K562 (cell line): ENCODE results near the gene FOXN1.

Experiments
- ARID3A ChIP-seq: IDR thresholded peaks from 2 replicates; pipeline ENCODE4 v1.6.1; 2012; ENCODE audit warnings: low read depth, low read length, improper control_type of control experiment, borderline replicate concordance
- ATF3 ChIP-seq, 2 experiments: fragments of 450-650 bp in 1 of 2; sonication (generic) in 1 of 2; formaldehyde crosslinking in 1 of 2; IDR thresholded peaks in 1 of 2; conservative IDR thresholded peaks in 1 of 2; 2 replicates each; pipeline versions ENCODE4 v1.6.1 to v1.8.1; 2016 to 2023; ENCODE audit warnings: mild to moderate bottlenecking in 2 of 2, moderate library complexity in 2 of 2, inconsistent platforms in 1 of 2, missing genetic modification reagents in 1 of 2
- ETV5 ChIP-seq: sonication (generic); formaldehyde crosslinking; IDR thresholded peaks from 2 replicates; pipeline ENCODE4 v1.4.0; 2020; ENCODE audit warnings: low read depth, mild to moderate bottlenecking, missing genetic modification reagents
- HCFC1 ChIP-seq: IDR thresholded peaks from 2 replicates; pipeline ENCODE4 v1.6.1; 2012; ENCODE audit warnings: low read depth, low read length, improper control_type of control experiment
- POLR2A ChIP-seq: fragments of 450-650 bp; conservative IDR thresholded peaks from 2 replicates; pipeline ENCODE4 v1.6.1; 2016
- TF ChIP-seq, protein P1 (sequence below): fragments of 450-650 bp; IDR thresholded peaks from 2 replicates; pipeline ENCODE4 v1.6.1; 2018; ENCODE audit not compliant: partially characterized antibody

DNA sequence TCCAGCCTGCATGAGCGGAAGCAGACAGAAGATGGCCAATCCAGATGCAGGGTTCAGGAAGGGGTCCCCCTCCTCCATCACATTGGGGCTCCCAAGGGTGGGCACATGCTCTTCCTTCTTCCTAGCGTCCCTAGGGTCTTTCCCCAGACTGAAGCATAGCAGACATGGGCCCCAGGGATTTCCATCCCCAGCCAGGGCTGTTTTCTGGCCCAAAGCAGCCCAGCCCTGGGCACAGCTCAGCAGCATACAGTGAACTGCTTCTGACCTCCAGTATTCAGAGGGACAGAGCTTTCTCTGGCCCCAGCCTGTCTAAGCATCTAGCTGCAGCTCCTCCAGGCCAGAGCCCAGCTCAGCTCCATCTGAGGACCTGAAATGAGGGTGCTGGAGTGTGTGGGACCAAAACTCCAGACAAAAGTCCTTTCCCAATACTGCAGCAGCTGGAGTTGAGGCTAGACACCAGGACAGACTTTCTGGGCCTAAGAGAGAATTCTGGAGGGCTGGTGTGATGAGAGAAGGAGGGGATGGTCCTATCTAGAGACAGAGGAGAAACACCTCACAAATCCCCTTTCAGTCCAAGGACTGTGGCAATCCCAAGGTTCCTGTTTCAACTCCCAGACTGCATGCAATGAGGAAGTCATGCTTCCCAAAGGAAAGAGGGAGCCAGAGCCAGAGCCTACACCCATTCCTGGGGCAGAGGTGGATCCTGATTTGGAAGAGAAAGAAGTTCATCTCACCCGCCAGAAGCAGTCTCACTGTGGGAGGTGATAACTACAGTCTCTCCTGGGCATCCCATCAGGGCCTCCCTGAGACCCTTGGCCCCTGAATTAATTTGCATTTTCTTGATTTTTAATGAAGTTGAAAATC is 4.5 kb upstream of the FOXN1 start:
- no peak for TF ChIP-seq ATF3 (IDR thresholded peaks at IDR 0.05)
- TF ChIP-seq ATF3 (CRISPR knock-in tag; conservative IDR thresholded peaks at IDR 0.05): no peak
- TF ChIP-seq POLR2A: no peak
- TF ChIP-seq, protein P1, sequence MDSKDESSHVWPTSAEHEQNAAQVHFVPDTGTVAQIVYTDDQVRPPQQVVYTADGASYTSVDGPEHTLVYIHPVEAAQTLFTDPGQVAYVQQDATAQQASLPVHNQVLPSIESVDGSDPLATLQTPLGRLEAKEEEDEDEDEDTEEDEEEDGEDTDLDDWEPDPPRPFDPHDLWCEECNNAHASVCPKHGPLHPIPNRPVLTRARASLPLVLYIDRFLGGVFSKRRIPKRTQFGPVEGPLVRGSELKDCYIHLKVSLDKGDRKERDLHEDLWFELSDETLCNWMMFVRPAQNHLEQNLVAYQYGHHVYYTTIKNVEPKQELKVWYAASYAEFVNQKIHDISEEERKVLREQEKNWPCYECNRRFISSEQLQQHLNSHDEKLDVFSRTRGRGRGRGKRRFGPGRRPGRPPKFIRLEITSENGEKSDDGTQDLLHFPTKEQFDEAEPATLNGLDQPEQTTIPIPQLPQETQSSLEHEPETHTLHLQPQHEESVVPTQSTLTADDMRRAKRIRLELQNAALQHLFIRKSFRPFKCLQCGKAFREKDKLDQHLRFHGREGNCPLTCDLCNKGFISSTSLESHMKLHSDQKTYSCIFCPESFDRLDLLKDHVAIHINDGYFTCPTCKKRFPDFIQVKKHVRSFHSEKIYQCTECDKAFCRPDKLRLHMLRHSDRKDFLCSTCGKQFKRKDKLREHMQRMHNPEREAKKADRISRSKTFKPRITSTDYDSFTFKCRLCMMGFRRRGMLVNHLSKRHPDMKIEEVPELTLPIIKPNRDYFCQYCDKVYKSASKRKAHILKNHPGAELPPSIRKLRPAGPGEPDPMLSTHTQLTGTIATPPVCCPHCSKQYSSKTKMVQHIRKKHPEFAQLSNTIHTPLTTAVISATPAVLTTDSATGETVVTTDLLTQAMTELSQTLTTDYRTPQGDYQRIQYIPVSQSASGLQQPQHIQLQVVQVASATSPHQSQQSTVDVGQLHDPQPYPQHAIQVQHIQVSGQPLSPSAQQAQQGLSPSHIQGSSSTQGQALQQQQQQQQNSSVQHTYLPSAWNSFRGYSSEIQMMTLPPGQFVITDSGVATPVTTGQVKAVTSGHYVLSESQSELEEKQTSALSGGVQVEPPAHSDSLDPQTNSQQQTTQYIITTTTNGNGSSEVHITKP: no peak
- TF ChIP-seq HCFC1: no peak
- TF ChIP-seq ETV5: no peak
- TF ChIP-seq ARID3A: no peak
